ENCODE measurements around the gene PAK5.

Gene PAK5

DNA sequence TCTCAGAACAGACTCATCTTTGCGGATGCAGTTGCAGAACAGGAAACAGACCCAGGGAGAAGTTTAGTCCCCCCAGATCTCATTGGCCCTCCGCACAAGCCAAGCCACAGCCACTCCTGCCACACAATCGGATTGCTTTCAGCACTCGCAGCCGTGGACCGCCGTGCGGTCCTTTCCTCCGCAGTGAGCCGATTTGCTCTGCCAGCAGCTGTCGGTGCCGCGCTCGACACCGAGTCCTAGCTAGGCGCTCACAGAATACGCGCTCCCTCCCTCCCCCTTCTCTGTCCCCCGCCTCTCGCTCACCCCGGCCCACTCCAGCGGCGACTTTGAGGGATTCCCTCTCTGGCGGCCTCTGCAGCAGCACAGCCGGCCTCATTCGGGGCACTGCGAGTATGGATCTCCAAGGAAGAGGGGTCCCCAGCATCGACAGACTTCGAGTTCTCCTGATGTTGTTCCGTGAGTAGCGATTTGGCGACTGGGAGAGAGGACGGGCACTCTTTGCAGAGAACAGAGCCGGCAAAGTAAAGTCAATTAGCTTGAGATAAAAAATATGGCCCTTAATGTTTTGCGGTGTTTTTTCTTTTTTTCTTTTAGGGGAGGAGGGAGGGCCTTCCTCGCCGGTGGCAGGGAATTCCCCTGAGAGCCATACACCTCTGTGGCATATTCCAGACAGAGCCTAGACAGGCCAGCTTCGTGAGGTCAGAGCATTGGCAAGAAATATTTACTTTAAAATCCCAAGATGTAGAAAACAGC is 324.2 kb downstream of the PAK5 start, which contains the start of gene LAMP5:
Gene LAMP5, plus strand, starts transcription at position 130 of the 753 bp plus-strand sequence. Its CDS starts 263 bp downstream, at position 393.
- peak; percentile 75 for DNase-seq

DNA sequence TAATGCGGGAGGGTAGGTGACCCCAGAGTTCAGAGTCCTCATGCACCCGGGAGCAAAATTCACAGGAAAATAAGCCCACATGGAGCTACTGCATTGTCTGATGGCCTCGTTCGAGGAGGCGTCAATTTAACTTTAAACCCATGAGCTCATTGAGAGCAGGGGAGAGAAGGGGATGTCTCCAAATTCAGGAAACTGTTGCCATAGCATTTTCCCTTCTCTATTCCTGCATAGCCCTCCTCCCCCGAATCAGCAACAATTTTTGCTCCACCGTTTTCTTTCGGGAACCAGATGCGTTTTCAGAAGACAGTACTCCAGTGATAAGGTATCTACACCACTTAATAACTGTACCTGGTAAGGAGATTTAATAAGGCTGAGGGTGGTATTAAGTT is 324.8 kb downstream of the PAK5 start:
- no peak for DNase-seq

GRCh38 chr20:9510911-9511310 is 328.0 kb downstream of the PAK5 start:
- no peak for DNase-seq

DNA sequence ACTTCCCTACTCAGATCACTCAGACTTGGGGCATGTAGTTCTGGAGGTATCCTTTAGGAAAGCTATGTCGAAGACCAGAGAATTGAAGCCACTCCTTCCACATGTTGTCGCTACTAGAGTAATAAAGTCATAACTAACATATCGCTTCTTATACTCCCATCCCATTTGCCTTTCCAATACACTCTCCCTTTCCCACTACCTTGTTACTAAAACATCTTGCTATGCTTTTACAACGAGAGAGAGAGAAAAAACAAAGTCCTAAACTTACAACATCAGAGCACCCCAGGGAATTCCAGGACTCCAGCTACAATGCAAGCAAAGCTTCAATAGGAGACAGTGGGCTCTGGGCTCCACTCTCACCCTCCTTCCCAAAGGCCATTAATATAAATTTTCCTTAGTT is 329.6 kb downstream of the PAK5 start:
- no peak for DNase-seq

- no peak for DNase-seq
Measured at GRCh38 chr20:9508696-9509178, 330.1 kb downstream of the PAK5 start.

- DNase-seq: no peak
Measured at GRCh38 chr20:9508240-9508661, 330.6 kb downstream of the PAK5 start.

DNA sequence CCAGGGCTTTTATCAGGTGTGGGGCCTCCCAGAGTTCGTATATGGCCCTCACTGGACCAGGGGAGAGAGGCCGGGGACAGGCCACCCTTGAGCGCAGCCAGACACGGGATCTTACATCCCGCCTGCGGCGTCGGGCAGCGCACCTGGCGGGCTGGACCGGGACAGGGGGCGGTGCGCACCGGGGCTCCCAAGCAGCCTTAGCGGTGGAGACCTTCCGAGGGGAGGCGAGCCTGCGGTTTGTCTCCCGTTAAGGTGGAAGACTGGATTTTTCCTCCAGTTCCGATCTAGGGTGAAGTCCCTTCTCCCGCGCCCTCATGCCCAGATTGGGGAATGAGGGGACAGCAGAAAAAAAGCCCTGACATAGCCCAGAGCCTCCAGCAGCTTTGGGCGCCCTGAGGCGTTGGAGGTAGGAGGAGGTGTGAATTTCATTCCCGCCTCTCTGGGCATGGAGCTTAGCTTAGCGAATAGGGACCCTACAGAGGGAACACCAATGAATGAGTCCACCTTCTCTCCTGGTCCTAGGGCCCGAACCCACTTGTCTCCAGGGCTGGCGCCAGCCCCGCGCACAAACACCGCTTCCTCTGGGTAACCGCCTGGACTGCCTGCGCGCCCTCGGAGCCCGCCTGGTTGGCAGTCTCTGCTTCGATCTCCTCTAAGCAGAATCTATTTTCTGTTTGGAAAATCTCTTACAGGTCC is 331.2 kb downstream of the PAK5 start:
- DNase-seq: no peak

DNA sequence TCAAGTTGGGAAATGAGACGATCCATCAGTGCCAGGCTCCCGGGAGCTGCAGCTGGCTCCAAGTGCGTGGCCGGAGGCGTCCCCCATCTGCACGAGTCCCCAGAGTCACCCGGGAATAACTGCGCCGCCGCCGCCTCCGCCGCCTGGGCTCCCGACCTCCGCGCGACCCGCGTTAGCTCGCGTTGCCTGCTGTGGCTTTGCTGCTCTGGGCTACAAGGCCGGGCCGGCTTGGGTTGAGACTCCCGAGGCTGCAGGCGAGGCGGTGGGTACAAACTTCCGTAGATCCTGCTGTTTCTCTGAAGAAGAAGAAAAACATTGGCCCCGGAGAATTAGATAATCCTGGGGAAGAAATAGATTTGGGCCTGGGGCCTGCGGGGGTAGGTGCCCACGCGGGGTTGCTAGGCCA is 331.9 kb downstream of the PAK5 start:
- no peak for DNase-seq

GRCh38 chr20:9506280-9506821 is 332.5 kb downstream of the PAK5 start:
- DNase-seq: no peak

- no peak for DNase-seq
Measured at GRCh38 chr20:9503526-9504245, 335.2 kb downstream of the PAK5 start.

- DNase-seq: no peak
Measured at GRCh38 chr20:9501473-9501872, 337.4 kb downstream of the PAK5 start.

DNA sequence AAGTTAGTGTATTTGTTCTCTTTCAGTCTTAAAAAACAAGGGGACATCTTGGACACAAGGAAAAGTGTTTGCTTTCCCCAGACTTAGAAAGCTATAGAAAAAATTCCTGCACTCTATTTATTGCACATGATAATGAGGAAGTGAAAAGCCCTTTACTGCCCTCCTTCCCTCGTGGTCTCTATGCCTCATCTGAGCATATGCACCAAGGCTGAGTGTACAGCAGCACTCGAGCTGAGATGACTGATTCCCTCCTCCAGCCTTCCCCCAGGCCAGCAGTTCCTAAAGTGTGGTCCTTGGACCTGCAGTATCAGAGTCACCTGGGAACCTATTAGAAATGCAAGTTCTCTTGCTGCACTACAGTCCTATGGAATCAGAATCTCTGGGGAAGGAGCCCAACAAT is 338.8 kb downstream of the PAK5 start:
- no peak for DNase-seq

GRCh38 chr20:9499126-9499899 is 339.6 kb downstream of the PAK5 start:
- DNase-seq: no peak

GRCh38 chr20:9498322-9498721 is 340.6 kb downstream of the PAK5 start:
- DNase-seq: no peak

GRCh38 chr20:9496155-9496554 is 342.7 kb downstream of the PAK5 start:
- no peak for DNase-seq

DNA sequence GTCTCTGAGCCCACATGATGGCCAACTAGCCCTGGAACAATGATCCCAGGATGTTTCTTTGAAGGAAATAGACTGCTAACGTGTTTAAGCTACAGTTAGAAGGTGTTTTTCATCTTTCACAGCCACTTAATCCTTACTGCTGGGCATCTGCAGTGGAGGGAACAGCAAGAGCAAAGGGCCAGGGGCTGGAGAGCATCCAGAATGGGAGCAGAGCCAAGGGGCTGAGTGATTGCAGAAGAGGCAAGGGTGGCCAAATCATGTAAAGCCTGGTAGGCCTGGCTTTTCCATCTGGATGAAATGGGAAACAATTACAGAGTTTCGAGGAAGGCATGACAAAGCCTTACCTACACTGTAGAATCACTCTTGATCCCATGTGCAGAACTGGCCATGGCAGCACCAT is 343.2 kb downstream of the PAK5 start:
- no peak for DNase-seq

DNA sequence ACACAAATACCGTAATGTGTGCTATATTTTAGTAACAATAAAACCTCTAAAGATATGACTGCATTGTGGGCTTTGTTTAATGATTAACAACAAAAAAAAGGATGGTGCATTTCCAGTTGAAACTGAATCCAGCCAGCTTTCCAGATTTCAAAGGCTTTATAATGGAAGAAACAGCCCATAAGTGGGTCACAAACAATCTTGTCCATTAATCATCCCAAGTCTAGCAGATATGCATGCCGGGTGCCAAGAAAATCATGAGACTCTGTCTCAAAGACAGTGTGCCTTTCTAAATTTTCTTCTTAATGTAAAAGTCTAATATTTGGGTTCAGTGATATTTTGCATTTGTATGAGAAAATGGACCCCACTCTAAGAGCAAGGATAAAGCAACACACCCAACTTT is 345.1 kb downstream of the PAK5 start:
- DNase-seq: no peak

- DNase-seq: no peak
Measured at GRCh38 chr20:9492067-9492466, 346.8 kb downstream of the PAK5 start.

- DNase-seq: no peak
Measured at GRCh38 chr20:9491324-9491723, 347.6 kb downstream of the PAK5 start.

GRCh38 chr20:9490631-9491030 is 348.2 kb downstream of the PAK5 start:
- no peak for DNase-seq

DNA sequence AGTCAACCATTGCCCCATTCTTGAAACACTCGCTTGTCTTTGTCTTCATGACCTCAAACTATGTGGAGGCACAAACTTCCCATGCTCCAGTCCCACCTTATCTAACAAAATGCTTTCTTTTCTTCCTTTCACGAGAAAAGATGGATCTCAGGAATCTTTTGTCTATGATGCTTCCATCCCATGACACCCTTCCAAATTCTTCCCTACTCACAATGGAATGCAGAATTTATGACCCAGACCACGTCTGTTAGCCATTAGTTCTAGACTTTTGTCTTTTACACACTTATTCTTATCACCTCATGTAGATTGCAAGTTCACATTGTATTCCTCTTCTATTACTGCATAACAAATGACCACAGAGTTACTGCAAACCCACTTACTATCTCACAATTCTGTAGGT is 348.7 kb downstream of the PAK5 start:
- DNase-seq: no peak

DNA sequence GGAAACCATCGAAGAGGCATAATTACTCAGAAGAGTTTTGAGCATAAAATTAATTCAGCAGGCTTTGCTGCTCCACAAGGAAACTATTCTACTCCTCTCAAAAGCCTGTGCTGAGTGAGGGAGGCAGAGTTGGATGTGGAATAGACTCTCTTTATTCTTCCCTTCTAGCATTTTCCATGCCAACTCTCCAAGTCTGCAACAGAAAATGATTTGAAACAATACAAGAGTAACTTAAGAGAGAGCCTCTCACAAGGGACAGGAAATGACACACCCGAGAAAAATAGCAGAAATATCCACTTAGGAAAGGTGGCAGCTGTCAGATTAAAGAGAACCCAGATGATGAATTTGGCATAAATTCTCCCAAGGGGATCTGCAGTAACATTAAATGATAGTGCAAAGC is 350.8 kb downstream of the PAK5 start:
- DNase-seq: no peak

Data from NCI-H345 (cell line).